Anterior cingulate cortex (tissue), 58 donors: ENCODE measurements around the gene NABP2.

Experiments
- DNase-seq, 58 donors: peaks; one replicate each; lab custom pipeline; 2025; lab: John Stamatoyannopoulos, UW

NABP2 gene

GRCh38 chr12:56208006-56208405 lies 16.1 kb upstream of the NABP2 start:
- no peak for DNase-seq

- no peak for DNase-seq
These were observed 11.8 kb upstream of the NABP2 start for GRCh38 chr12:56212361-56212760.

GRCh38 chr12:56213878-56214277 lies 10.3 kb upstream of the NABP2 start:
- DNase-seq: no peak

GRCh38 chr12:56216461-56216860 lies 7.7 kb upstream of the NABP2 start:
- DNase-seq: peak in 7 of 58 donors; percentile 1 to 14 (median 6)

- DNase-seq: no peak
These were observed 4.3 kb upstream of the NABP2 start for GRCh38 chr12:56219840-56220239.

GRCh38 chr12:56220611-56221231 lies 3.4 kb upstream of the NABP2 start:
- peak in 1 of 58 donors; percentile 29 for DNase-seq

- peak in 42 of 58 donors; percentile 11 to 75 (median 44) for DNase-seq
These were observed 2.8 kb upstream of the NABP2 start for GRCh38 chr12:56221232-56221756.

GRCh38 chr12:56221757-56222530 lies 2.2 kb upstream of the NABP2 start, which contains the start of gene RNF41:
Gene RNF41, minus strand, starts transcription at chr12:56221922. Its CDS starts 7,875 bp downstream, at chr12:56214047.
- peak; percentile 73 to 98 (median 95) for DNase-seq

GRCh38 chr12:56222531-56222895 lies 1.6 kb upstream of the NABP2 start:
- DNase-seq: no peak

- DNase-seq: no peak
These were observed 506 bp upstream of the NABP2 start for GRCh38 chr12:56223571-56224101.

- no peak for DNase-seq
These were observed 812 bp downstream of the NABP2 start for GRCh38 chr12:56224954-56225353.

- DNase-seq: no peak
These were observed 4.9 kb downstream of the NABP2 start for GRCh38 chr12:56229082-56229481.

- no peak for DNase-seq
These were observed 5.8 kb downstream of the NABP2 start, which contains the start of gene SLC39A5 for GRCh38 chr12:56229916-56230431. Gene SLC39A5, plus strand, starts transcription at chr12:56230051. Its CDS starts 1,224 bp downstream, at chr12:56231275.

- DNase-seq: no peak
These were observed 6.5 kb downstream of the NABP2 start for GRCh38 chr12:56230432-56231183.

GRCh38 chr12:56231184-56231582 lies 7.0 kb downstream of the NABP2 start:
- DNase-seq: no peak

- DNase-seq: no peak
These were observed 10.7 kb downstream of the NABP2 start for GRCh38 chr12:56234746-56235436.

- no peak for DNase-seq
These were observed 11.9 kb downstream of the NABP2 start for GRCh38 chr12:56236091-56236490.

GRCh38 chr12:56236985-56237384 lies 12.8 kb downstream of the NABP2 start:
- DNase-seq: no peak

- DNase-seq: no peak
These were observed 13.4 kb downstream of the NABP2 start for GRCh38 chr12:56237552-56237951.
